ENCODE results near the gene CCDC198.

DNA sequence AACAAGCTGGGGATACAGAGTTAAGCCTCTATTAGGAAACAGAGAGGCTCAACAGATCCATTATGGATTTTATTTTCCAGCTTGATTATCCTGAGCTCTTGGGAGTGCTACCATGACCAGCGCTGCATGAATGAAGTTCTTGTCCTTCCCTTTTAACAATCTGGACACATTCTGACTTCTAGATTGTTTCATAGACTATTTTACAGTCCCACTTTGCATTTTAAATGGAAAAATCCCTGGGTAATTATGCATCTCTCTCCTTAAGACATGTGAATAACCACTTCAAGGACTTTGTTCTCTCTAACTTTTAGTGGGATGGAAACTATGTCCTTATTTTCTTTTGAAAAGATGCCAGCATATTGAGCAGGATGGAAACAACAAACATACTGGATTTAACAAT, 2.0 kb downstream of the CCDC198 start:
- TF ChIP-seq, protein P1, sequence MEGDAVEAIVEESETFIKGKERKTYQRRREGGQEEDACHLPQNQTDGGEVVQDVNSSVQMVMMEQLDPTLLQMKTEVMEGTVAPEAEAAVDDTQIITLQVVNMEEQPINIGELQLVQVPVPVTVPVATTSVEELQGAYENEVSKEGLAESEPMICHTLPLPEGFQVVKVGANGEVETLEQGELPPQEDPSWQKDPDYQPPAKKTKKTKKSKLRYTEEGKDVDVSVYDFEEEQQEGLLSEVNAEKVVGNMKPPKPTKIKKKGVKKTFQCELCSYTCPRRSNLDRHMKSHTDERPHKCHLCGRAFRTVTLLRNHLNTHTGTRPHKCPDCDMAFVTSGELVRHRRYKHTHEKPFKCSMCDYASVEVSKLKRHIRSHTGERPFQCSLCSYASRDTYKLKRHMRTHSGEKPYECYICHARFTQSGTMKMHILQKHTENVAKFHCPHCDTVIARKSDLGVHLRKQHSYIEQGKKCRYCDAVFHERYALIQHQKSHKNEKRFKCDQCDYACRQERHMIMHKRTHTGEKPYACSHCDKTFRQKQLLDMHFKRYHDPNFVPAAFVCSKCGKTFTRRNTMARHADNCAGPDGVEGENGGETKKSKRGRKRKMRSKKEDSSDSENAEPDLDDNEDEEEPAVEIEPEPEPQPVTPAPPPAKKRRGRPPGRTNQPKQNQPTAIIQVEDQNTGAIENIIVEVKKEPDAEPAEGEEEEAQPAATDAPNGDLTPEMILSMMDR (IDR thresholded peaks at IDR 0.05), result no peak
- no peak for TF ChIP-seq POLR2A (IDR thresholded peaks at IDR 0.05)
